ENCODE results near the gene ARMC2.
"Not testable (repeated sequence)": the region's sequence is repeated elsewhere in the genome, so short reads cannot be mapped to it uniquely, and the experiment has no call there.

The ARMC2 gene

DNA sequence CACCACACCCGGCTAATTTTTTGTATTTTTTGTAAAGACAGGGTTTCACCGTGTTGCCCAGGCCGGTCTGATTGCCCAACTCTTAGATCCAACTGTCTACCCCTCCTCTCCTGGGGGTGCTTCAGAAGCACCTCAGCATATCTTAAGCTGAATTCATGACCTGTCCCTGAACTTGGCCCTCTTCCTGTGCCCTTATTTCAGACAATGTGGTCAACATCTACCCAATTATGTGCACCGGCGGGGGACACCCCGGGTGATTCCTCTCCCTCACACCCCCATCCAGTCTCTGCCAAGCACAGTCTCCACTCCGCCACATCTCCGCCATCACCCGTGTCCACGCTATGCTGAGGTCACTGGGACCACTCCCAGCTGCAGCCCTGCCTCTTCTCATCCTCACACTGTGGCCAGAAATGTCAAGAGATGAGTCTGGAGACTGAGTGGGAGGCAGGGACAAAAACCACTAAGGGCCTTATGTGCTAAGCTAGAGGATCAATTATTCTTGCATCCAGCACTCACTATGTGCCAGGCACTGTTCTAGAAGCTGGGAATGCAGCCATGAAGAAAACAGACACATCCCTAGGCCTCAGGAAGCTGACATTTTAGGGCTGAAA is 111.9 kb downstream of the ARMC2 start:
- Mint-ChIP-seq H3K27ac (peak overlapping the region in 1 of 2 donors; percentile 49), H3K4me1 (ENCODE audit: low read depth in 2 of 2) (peaks cover 14 to 15% of the 10 kb centered on the region in 2 donors), H3K27me3 (no peaks in the 10 kb centered on the region), H3K4me3 (peak overlapping the region in 1 of 2 donors; percentile 35), H3K36me3 (ENCODE audit: insufficient read depth) (peaks cover 5% of the 10 kb centered on the region), H3K9me3 (no peaks in the 10 kb centered on the region)
- DNase-seq (peak in 1 of 3 experiments; percentile 2), ATAC-seq (replicated peaks) (peak; percentile 81)

DNA sequence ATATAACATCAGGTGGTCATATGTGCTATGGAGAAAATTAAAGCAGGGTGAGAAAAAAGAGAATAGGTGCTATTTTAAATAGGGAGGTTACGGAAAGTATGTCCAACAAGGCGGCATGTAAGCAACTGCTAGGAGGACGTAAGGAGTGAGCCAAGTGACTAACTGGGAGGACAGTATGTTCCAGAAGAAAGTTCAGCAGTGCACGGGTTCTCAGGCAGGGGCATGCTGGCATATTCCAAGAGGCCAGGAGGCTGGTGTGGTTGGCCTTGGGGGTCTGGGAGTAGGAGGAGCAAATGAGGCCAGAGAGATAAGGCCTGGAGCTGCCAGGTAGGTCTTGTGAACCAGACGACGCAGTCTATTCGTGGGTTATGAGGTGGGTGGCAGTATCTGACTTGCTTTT is 112.4 kb downstream of the ARMC2 start:
- Mint-ChIP-seq H3K27me3 (no peaks in the 10 kb centered on the region), H3K4me1 (ENCODE audit: low read depth in 2 of 2) (peaks cover 12 to 13% of the 10 kb centered on the region in 2 donors), H3K9me3 (no peaks in the 10 kb centered on the region), H3K4me3 (no peak overlapping the region), H3K27ac (peak overlapping the region in 1 of 2 donors; percentile 49), H3K36me3 (ENCODE audit: insufficient read depth) (peaks cover 5% of the 10 kb centered on the region)
- DNase-seq: no peak
- ATAC-seq (replicated peaks): no peak

DNA sequence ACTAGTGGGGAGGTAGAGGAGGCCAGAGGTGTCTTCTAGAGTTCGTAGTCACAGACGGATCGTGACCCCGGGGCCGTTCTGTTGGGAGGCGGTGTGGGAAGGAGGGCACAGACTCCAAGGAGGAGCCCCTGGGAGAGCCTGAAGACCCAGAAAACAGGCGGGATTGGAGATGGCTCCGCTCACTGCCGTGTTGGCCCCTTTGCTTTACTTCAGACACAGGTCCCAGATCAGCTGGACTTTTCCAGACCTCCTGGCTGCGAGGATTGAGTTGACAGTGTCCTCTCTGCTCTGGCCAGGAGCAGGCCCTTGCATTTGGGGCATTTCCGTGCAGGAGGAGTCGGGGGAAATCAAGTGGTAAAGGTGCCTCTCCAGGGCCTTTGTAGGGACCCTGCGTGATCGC is 112.9 kb downstream of the ARMC2 start:
- Mint-ChIP-seq H3K36me3 (ENCODE audit: insufficient read depth) (peaks cover 5% of the 10 kb centered on the region), H3K9me3 (no peaks in the 10 kb centered on the region), H3K27me3 (no peaks in the 10 kb centered on the region), H3K4me3 (no peak overlapping the region), H3K4me1 (ENCODE audit: low read depth in 2 of 2) (peaks cover 10 to 12% of the 10 kb centered on the region in 2 donors), H3K27ac (no peak overlapping the region)
- ATAC-seq (replicated peaks) (no peak), DNase-seq (no peak)

DNA sequence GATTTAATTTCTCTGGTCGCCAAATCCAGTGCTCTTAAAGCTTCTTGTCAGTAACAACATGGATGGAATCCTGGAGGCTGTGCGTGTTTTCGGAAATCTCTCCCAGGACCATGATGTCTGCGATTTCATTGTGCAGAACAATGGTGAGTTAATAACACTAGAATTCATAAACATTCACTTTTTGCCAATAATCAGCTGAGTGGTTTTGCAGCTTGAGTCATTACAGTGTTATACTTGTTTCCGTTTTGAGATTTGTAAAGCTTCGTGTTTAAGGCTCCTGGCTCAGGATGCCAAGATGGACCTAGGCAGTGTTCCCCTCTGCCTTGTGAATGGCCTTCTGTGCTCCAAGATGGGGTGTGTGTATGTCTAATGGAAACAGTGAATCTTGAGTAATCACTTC is 113.8 kb downstream of the ARMC2 start:
- H3K27ac Mint-ChIP-seq: no peak overlapping the region
- DNase-seq (no peak), ATAC-seq (replicated peaks) (no peak)
- no peak overlapping the region for H3K4me3 Mint-ChIP-seq
- H3K4me1 Mint-ChIP-seq (ENCODE audit: low read depth in 2 of 2): peaks cover 18 to 21% of the 10 kb centered on the region in 2 donors
- no peaks in the 10 kb centered on the region for H3K27me3 Mint-ChIP-seq
- no peaks in the 10 kb centered on the region for H3K9me3 Mint-ChIP-seq
- peaks cover 5% of the 10 kb centered on the region for H3K36me3 Mint-ChIP-seq (ENCODE audit: insufficient read depth)

DNA sequence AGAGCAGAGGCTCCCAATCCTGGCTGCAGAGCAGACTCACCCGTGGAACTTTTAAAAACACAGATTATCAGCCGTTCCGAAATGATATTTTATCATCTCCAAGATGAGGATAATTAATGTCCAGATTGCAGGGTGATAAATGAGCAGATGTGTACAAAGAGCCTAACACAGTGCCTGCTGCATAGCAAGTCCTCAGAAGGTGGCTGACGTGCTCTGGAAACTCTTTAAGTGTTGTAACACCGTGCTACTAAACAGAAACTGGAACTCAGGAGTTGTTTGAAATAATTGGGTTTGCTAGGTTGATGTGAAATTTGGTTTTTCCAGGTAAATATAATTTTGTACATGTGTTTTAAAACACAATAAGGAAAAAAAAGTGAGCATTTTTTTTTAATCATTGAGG is 118.0 kb downstream of the ARMC2 start:
- peak overlapping the region in 1 of 2 donors; percentile 30 for H3K4me3 Mint-ChIP-seq
- H3K27ac Mint-ChIP-seq: no peak overlapping the region

DNA sequence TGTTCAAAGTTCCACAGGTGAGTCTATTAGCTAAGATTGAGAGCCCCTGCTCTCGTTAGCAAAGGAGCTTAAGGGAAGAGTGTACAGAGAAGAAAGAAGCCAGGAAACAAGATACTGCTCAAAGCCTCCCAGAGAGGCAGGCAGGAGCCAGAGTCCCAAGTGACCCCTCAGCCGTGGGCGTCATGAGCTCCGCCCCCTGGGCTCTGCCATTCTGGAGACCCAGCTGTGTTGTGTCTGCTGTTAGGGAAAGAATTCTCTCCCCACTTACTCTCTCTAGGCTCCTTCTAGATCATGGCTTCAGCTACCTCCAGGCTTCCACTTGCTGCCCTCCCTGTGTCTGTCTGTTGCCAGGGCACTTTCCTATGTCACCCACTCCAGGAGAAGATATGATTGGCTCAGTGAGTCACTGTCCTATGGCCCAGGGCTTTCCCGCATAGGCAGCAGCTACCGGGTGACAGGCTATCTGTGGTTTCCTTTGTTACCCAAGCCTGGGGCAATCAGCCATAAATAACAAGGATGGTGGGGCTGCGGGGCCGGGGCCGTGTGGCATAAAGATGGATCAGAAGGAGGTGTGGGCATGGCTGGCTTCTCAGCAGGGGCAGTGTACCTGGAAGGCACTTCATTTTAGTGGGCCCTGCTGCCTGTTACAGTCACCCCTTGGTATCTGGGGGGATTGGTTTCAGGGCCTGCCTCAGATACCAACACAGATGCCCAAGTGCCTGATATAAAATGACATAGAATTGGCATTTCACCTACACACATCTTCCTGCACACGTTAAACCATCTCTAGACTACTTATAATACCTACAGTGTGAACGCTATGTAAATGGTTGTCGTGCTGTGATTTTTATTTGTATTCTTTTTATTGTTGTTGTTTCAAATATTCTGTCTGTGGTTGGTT is 118.9 kb downstream of the ARMC2 start:
- Mint-ChIP-seq H3K9me3 (no peaks in the 10 kb centered on the region), H3K27ac (peak overlapping the region; percentile 49 to 83), H3K27me3 (no peaks in the 10 kb centered on the region), H3K36me3 (ENCODE audit: insufficient read depth) (peaks cover 5% of the 10 kb centered on the region), H3K4me3 (peak overlapping the region in 1 of 2 donors; percentile 30), H3K4me1 (ENCODE audit: low read depth in 2 of 2) (peaks cover 21 to 26% of the 10 kb centered on the region in 2 donors)
- peak; percentile 15 to 29 (median 19) for DNase-seq
- ATAC-seq (replicated peaks): peak; percentile 94

More for the DNA sequence above, 118.0 kb downstream of the ARMC2 start:
- Mint-ChIP-seq H3K9me3 (no peaks in the 10 kb centered on the region), H3K27me3 (no peaks in the 10 kb centered on the region), H3K36me3 (ENCODE audit: insufficient read depth) (peaks cover 5% of the 10 kb centered on the region), H3K4me1 (ENCODE audit: low read depth in 2 of 2) (peaks cover 20 to 21% of the 10 kb centered on the region in 2 donors)
- no peak for ATAC-seq (replicated peaks)
- DNase-seq: no peak

DNA sequence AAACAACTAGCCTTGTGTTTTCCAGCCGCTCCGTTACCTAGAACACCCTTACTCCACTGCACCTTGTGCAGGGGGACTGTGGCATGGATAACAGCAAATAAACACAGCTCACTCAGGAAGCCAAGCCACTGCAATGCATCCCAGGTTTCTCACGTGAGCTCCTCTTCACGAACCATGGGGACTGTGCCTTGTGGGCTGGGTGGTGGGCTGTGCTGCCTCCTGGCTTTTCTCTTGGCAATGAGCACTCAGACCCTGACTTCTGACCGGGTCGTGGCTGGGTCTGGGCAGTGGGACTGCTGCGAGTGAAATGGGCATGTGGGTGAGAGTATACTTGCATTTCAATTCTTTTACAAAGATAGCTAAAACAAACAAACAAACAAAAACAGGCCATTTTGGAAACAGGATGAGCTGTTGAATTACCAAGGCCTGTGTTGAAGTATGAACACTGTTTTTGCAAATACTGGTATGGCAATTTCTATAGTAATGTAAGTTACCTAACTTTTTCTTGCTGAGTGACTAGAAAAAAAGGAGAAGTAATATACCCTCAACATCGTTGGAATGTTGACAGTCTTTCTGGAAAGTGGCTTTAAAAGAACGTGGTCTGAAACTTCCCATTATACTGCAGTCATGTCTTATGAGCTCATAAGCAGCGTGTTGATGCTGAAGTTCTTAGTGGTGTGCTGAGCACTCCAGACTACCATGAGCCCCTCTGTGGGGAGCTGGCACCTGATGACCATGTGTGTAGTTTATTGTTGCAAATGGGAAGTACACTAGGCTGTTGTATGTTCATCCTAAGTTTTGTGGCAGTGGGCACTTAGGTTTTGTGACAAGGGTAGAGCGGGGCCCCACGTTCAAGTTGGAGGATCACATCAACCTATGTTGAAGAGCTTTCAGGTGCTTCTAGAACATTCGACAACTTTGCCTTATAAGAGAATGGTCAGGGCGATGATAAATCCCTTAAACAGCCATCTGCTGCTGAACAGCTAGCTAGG is 120.4 kb downstream of the ARMC2 start:
- Mint-ChIP-seq H3K27me3 (no peaks in the 10 kb centered on the region), H3K27ac (no peak overlapping the region), H3K9me3 (no peaks in the 10 kb centered on the region), H3K4me3 (no peak overlapping the region), H3K36me3 (ENCODE audit: insufficient read depth) (peaks cover 5% of the 10 kb centered on the region), H3K4me1 (ENCODE audit: low read depth in 2 of 2) (peaks cover 21 to 27% of the 10 kb centered on the region in 2 donors)
- no peak for ATAC-seq (replicated peaks)
- DNase-seq: no peak

DNA sequence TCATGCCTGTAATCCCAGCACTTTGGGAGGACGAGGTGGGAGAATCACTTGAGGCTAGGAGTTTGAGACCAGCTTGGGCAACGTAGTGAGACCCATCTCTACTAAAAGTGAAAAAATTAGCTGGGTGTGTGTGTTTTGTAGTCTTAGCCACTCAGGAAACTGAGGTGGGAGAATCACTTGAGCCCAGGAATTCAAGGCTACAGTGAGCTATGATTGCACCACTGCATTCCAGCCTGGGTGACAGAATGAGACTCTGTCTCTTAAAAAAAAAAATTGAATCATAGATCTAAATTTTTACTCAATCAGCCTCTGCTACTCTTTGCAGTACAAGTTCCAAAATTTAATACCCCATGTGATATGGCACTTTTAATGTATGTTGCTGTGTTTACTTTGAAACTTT is 121.6 kb downstream of the ARMC2 start:
- DNase-seq (no peak), ATAC-seq (replicated peaks) (no peak)
- no peaks in the 10 kb centered on the region for H3K27me3 Mint-ChIP-seq
- no peak overlapping the region for H3K4me3 Mint-ChIP-seq
- H3K27ac Mint-ChIP-seq: no peak overlapping the region
- H3K36me3 Mint-ChIP-seq (ENCODE audit: insufficient read depth): no peaks in the 10 kb centered on the region
- H3K4me1 Mint-ChIP-seq (ENCODE audit: low read depth in 2 of 2): peaks cover 21 to 27% of the 10 kb centered on the region in 2 donors
- H3K9me3 Mint-ChIP-seq: no peaks in the 10 kb centered on the region

DNA sequence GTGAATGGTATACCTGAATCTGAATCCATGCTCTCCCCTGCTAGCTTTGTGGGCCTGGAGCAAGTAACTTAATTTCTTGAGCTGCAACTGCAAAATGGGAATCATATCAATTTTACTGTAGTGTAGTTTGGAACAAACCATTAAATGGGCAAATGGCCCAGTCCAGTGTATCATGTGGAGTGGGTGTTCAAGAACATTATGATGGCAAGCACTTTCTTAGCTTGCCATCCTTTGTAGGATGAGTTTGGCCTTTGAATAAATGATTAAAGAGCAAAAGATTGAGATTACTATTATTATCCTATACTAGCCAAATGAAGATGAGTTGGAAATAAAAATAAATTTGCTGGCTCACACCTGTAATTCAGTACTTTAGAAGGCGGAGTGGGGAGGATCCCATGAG is 126.0 kb downstream of the ARMC2 start:
- no peaks in the 10 kb centered on the region for H3K9me3 Mint-ChIP-seq
- no peaks in the 10 kb centered on the region for H3K36me3 Mint-ChIP-seq (ENCODE audit: insufficient read depth)
- no peaks in the 10 kb centered on the region for H3K27me3 Mint-ChIP-seq
- no peak for ATAC-seq (replicated peaks)
- no peak overlapping the region for H3K27ac Mint-ChIP-seq
- DNase-seq: no peak
- H3K4me3 Mint-ChIP-seq: no peak overlapping the region
- H3K4me1 Mint-ChIP-seq (ENCODE audit: low read depth in 2 of 2): peaks cover 3 to 9% of the 10 kb centered on the region in 2 donors

DNA sequence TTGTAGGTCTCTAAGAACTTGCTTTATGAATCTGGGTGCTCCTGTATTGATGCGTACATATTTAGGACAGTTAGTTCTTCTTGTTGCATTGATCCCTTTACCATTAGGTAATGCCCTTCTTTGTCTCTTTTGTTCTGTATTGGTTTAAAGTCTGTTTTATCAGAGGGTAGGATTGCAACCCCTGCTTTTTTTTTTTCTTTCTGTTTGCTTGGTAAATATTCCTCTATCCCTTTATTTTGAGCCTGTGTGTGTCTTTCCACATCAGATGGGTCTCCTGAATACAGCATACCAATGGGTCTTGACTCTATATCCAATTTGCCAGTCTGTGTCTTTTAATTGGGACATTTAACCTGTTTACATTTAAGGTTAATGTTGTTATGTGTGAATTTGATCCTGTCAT is 130.4 kb downstream of the ARMC2 start:
- peaks cover 5 to 11% of the 10 kb centered on the region in 2 donors for H3K9me3 Mint-ChIP-seq
- not testable (repeated sequence) for H3K4me1 Mint-ChIP-seq (ENCODE audit: low read depth in 2 of 2); H3K36me3 Mint-ChIP-seq (ENCODE audit: insufficient read depth); ATAC-seq (replicated peaks); DNase-seq; H3K4me3 Mint-ChIP-seq; H3K27me3 Mint-ChIP-seq; H3K27ac Mint-ChIP-seq

DNA sequence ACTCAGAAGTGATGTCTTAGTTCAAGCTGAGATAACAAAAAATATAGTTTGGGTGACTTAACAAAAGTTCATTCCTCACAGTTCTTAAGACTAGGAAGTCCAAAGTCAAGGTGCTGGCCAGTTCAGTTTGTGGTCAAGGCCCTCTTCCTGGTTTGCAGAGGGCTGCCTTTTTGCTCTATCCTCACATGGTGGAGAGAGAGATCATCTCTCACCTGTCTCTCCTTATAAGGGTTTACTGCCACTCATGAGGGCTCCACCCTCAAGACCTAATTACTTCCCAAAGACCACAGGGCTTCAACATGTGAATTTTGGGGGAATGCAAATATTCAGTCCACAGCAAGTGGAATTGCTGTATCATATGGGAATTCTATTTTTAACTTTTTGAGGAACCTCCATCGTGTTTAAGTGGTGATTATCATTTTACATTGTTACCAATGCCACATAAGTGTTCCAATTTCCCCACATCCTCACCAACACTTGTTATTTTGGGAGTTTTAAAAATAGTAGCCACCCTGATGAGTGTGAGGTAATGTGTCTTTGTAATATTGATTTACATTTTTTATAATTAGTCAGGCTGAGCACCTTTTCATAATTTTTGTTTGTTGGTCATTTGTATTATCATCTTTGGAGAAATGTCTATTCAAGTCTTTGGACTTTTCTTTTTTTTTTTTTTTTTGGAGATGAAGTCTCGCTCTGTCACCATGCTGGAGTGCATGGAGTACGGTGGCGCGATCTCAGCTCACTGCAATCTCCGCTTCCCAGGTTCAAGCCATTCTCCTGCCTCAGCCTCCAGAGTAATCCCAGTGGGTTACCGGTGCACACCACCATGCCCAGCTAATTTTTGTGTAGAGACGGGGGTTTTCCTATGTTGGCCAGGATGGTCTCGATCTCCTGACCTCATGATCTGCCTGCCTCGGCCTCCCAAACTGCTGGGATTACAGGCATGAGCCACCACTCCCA is 134.2 kb downstream of the ARMC2 start:
- Mint-ChIP-seq H3K9me3 (peaks cover 5 to 11% of the 10 kb centered on the region in 2 donors), H3K4me3 (no peak overlapping the region), H3K27me3 (no peaks in the 10 kb centered on the region), H3K4me1 (ENCODE audit: low read depth in 2 of 2) (no peaks in the 10 kb centered on the region), H3K36me3 (ENCODE audit: insufficient read depth) (peaks cover 31% of the 10 kb centered on the region), H3K27ac (no peak overlapping the region)
- DNase-seq (no peak), ATAC-seq (replicated peaks) (no peak)

DNA sequence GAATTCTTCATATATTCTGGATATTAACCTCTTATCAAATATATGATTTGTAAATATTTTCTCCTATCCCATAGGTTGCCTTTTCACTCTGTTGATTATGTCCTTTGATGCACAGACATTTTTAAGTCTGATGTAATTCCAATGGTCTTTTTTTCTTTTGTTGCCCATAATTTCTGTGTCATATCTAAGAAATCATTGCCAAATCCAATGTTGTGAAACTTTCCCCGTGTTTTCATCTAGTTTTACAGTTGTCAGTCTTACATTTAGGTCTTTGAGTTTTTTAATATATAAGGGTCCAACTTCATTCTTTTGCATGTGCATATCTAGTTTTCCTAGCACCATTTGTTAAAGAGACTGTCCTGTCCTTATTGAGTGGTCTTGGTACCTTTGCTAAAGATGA is 134.9 kb downstream of the ARMC2 start:
- peaks cover 5 to 11% of the 10 kb centered on the region in 2 donors for H3K9me3 Mint-ChIP-seq
- H3K36me3 Mint-ChIP-seq (ENCODE audit: insufficient read depth): peaks cover 38% of the 10 kb centered on the region
- no peaks in the 10 kb centered on the region for H3K4me1 Mint-ChIP-seq (ENCODE audit: low read depth in 2 of 2)
- no peak overlapping the region for H3K27ac Mint-ChIP-seq
- no peak overlapping the region for H3K4me3 Mint-ChIP-seq
- DNase-seq: no peak
- no peaks in the 10 kb centered on the region for H3K27me3 Mint-ChIP-seq
- ATAC-seq (replicated peaks): no peak

Measured in effector memory CD8-positive, alpha-beta T cell (primary cell).